ENCODE results near the gene APRT.
"Not testable (repeated sequence)": the region's sequence is repeated elsewhere in the genome, so short reads cannot be mapped to it uniquely, and the experiment has no call there.

The APRT gene

DNA sequence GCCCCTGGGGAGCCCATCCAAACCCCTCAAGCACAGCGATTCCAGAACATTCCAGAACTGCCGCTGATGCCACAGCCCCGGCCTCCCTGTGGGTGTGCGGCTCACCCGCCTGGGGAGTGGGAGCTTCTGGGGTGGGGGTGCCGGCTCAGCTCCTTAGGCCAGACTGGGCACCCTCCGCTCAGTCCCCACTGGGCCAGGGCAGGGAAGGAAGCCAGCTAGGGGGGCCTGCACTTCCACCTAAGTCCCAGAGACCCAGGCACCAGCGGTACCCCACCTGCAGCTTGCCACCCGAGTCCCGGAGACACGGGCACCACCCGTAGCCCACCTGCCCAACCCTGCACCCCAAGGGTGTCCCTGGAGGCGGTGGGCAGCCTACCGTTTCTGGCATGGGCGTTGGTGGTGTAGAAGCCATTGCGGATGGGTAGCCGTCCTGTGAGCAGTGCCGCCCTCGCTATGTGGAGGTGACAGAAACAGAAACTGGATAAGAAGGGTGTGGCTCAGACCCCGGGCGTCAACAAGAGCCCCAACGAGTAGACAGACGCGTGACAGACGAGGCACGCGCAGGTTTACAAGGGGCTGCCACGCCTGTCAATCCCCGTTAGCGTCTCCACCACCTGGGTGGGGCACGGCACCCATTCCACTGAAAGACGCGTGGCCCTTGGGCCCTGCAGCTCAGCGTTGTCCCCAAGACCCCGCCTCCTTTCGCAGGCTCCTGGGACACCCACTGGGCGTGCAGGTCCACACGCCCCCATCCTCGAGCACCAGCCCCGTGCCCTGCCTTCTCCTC, 30.0 kb upstream of the APRT start:
- no peak for DNase-seq

DNA sequence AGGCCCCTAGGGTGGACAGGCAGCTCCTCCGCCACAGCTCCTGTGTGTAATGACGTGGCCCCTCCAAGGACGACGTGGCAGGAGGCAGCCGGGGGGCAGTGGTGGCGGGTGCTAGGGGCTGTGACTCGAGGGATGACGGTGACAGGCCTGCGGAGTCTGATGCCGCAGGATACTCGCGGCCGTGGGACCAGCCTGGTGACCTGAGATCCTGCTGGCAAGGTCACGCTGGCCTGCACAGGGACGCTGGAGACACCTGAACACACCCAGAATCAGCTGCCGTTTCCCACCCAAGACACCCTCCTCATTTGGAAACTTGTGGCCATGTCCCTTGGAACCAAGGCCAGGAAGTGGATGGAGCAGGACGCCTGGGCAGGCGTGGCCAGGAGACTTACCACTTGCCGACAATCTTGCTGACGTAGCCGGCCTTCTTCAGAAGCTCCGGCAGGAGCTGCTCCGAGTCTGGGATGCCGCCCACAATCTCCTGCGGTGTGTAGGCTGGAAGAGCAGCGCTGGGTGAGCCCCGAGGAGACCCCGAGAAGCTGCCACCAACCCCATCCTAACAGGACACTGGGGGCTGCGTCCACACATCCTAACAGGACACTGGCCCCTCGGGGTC, 29.0 kb upstream of the APRT start:
- DNase-seq, result no peak

DNA sequence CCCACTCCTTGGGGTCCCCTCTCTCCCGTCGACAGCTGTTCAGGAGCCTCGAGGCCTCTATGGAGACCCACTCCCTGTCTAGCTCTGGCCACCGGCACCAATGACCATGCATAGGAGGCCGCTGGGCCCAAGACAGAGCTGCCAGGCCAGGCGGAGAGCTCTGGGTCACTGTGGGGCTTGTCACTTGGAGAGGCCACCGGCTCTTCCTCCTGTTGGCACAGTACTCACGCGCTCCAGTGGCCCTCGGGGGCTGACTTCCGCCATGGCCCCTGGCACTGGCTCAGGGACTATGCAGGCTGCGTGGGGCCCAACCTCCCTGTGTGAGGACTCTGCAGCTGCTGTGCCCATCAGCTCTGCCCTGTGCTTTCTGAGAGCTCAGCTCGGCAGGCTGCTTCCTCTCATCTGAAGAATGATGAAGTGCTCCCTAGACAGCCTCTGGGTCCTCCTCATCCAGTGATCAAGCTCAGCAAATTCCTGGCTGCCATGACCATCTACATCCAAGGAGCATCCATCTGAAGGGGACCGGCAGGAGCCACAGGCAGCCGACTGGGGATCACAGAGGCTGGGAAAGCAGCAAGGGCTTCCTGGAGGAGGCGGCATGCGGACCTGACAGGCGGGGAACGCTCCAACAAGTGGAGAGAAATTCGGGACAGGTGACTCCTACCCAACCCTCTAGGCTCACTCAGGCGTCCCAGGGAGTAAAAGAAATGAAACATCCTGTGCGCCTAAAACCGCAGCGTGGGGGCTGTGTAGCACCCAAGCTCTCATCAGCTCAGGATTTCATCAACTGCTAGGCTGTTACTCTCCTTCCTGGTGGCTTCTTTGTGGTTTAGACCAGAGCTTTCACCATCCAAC, 28.2 kb upstream of the APRT start:
- no peak for DNase-seq

DNA sequence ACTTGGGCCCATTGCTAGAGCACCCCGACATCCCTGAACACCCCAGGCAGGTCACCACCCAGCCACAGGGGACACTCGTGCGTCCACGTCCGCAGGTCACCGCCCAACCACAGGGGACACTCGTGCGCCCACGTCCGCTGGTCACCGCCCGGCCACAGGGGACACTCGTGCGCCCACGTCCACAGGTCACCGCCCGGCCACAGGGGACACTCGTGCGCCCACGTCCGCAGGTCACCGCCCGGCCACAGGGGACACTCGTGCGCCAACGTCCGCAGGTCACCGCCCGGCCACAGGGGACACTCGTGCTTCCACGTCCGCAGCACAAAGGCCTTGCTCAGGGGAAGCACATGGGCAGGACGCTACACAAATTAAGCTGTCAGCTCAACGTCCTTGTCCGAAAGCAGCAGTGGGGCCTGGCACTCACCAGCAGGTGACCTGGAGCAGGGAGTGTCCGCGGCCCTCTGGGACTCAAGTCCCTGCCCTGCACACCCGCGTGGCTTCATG, 27.4 kb upstream of the APRT start:
- no peak for DNase-seq

DNA sequence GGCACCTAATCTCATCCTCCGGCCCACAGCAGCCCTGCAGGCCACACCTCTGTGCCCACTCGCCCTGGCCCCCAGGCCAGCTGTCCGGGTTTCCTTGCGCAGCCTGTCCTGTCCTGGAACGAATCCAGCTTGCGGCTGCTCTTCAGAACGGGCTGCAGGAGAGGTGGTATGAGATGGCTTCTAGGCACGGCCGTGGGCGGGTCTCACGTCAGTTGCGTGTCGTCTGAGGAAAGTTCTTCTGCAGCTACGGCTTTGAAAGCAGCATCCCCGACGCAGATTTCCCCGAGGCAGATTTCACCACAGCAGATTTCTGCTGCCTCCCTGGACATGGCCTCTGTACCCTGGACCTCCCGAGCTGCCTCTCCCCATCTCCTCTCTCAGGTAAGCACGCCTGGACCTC, 26.8 kb upstream of the APRT start:
- DNase-seq, result no peak

DNA sequence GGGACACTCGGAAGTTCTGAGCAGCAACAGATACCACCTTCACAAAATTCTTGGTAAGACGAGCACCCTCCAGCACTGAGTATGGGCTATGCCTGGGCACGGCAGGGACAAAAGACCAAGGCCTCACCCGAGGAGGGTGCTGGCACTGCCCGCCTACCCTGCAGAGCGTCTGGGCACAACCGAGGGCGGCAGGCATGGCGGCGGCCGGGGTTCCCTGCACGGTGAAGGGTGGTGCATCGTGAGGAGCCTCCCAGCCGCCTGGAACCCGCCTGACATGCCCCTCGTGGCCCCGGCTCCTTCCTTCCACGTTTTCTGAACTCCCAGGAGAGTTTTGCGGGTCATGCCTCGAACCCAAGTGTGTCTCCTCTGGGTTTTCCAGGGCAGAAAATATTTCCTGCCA, 26.1 kb upstream of the APRT start:
- no peak for DNase-seq

DNA sequence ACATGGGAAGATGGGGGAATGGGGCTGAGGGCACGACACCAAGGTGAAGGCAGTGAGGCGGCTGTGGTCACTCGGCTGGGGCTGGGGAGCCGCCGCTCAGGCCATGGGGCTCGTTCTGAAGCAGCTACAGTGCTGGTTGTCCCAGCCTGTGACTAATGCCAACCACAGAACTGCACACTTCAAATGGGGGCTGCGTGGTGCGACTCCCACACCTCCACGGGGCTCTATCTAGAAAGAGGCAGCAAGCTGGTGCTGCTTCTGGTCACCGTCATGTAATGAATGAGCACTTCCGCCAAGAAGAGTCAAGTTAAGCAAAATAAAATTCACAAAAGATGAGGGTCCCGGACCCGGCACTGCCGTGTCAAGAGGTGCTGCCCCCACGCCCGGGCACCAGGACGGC, 25.1 kb upstream of the APRT start:
- DNase-seq, result no peak

DNA sequence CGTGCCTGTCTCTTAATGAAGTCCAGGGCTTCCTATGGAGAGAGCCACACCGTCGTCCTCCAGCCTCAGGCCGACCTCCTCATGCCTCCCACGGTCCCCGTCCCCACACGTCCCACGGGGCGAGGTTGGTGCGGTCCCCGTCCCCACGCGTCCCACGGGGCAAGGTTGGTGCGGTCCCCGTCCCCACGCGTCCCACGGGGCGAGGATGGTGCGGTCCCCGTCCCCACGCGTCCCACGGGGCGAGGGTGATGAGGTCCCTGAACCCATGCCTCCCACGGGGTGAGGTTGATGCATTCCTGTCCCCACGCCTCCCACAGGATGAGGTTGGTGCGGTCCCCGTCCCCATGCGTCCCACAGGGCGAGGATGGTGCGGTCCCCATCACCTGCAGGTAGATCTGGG, 24.1 kb upstream of the APRT start:
- no peak for DNase-seq

DNA sequence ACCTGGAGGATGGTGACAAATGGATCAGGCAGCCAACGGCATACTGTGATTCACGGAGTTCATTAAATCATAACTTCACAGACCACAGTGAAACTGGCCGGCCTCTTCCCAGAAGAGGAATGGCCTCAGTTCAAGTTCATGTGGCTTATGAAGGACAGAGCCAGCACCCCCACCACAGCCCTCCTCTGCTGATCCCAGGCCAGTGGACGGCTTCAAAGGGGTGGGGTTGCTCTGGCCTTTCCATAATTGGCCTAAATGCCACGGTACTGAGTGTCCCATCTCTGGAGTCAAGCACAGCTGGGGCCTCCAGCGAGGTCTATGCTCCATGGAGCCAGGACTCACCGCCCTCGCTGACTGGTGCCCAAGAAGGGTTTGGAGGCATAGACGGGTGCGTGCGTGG, 23.7 kb upstream of the APRT start:
- no peak for DNase-seq

DNA sequence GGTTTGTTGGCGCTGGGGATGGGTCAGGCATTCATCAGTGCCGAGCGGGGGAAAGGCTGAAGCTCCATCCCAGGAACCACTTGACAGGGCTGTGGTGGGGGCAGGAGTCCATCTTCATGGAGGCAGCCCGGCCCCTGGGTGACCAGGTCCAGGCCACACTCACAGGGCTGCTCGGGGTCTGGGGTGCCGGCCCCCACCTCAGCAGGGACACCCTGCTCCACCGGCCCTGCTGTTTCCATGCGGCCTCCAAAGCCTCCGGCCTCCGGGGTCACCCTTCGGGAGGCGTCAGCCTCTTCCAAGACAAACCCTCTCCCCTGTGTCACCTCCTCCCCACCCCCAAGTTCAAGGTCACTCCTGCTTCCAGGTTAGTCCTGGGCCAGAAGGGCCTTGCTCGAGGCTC, 22.9 kb upstream of the APRT start:
- no peak for DNase-seq

DNA sequence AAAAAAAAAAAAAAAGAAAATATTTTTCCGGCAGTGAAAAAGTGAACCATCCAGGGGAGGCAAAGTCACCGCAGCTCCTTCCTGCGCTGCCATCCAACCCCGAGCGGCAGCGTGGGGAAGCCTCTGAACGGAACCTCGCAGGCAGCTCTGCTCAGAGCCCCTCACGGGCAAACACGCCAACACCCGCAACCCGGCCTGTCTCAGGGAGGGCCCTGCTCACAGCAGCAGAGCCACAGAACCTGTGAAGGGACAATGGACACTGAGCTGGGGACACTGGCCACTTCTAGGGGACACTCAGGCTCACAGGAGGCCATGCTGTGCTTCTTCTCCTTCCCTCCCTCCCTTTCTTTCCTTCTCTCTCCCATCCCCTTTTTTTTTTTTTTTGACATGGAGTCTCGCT, 21.4 kb upstream of the APRT start:
- no peak for DNase-seq

DNA sequence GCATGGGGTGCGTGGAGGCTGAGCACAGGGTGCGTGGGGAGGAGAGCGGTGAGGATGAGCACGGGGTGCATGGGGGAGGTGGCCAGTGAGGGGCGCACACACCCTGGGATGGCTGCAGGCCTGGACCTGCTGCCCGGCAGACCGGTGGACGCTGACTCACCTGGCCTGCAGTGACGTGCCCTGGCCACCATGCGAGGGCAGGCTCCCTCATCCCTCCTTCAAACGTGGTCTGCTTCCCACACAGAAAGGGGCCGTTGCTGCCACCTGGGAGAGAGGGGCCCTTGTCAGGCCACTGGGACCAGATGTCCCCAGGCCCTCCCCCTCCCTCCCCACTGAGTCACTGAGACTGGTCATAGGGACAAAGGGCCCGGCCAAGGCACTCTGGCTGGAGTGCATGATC, 20.1 kb upstream of the APRT start:
- no peak for DNase-seq

DNA sequence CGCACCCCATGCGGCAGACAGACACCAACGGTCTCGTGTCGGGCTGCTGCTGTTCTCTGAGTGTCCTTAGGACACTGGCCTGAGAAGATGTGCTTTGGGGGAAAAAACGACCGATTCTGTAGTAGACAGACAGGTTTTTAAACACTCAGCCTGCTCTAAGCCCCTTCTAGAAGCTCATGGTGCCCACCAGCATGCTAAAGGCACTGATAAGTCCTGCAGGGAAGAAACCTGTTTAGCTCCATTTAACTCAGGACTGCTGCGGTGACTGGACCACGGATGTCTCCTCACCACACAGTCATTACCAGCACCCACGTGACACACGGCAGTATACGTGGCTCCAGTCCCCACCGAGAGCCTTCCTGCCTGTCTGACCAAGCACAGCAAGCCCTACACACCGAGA, 19.1 kb upstream of the APRT start:
- DNase-seq, result no peak

DNA sequence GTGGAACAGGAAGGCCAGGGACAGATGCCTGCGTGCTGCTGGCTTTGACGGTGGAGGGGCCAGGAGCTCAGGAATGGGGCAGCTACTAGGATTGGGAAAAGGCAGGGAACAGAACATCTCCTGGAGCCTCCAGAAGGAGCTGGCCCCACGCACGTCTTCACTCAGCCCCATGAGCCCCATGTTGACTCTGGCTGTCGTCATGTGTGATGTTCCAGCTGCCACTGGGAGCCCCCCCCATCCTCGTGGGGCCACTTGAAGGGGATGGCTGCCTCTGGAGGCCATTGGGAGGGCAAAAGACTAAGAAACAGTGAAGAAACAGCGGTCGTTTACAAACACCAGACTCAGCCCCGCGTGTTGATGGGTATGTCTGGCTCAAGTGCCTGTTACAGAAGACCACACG, 18.5 kb upstream of the APRT start:
- no peak for DNase-seq

DNA sequence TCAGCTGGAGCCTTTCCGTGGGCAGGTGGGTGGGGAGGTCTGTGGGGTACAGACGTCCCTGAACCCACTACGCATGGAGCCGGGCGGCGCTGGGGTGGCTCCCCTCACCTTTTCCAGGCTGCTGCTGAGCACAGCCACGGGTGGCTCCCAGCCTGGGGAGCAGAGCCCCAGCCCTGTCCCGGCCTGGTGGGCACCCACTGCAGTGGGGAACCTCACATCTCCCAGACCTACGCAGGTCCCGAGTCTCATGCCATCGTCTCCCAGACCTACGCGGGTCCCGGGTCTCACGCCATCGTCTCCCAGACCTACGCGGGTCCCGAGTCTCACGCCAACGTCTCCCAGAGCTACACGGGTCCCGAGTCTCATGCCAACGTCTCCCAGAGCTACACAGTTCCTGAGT, 17.0 kb upstream of the APRT start:
- no peak for DNase-seq

DNA sequence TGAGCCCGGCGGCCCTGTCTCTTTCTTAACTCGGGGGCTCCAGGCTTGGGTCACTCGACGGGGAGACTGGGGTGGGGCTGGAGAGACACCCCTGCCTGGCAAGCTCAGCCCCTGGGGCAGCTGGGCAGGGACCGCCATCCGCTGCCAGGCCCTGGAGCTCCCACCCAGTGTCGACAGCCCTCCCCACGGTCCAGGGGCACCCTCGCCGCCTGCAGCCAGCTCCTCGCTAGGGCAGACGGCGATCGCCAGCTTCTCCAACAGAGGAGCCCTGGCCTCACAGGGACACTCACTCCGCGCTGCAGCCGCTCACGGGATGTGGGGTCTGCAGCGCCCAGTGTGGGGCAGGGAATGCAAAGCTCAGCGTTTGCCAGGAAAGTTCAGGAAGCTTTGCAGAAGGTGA, 16.0 kb upstream of the APRT start:
- no peak for DNase-seq

DNA sequence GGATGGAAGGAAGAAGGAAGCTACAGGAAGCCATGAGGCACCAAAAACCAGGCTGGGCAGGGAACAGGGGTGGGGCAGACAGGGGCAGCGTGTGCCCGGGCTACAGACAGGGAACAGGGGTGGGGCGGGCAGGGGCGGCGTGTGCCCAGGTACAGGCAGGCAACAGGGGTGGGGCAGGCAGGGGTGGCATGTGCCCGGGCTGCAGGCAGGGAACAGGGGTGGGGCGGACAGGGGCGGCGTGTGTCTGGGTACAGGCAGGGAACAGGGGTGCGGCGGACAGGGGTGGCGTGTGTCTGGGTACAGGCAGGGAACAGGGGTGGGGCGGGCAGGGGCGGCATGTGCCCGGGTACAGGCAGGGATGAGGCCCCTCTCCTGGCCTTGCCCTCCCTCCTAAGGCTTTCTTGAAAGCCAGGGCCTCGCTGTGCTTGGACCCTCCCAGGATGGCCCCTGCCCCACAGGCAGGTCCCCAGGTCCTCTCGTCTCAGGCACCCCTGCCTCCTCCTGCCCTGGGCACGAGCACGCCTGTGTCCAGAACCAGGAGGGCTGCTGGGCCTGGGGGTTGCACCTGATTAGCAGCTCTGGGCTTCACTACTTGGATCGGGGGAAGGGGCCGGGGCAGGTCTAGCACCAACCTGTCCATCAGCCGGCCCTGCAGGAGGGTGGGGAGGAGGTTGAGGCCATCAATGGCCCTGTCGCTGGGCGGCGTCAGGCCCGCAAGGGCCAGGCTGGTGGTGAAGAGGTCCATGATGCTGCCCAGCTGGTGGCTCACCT, 14.5 kb upstream of the APRT start:
- no peak for DNase-seq

DNA sequence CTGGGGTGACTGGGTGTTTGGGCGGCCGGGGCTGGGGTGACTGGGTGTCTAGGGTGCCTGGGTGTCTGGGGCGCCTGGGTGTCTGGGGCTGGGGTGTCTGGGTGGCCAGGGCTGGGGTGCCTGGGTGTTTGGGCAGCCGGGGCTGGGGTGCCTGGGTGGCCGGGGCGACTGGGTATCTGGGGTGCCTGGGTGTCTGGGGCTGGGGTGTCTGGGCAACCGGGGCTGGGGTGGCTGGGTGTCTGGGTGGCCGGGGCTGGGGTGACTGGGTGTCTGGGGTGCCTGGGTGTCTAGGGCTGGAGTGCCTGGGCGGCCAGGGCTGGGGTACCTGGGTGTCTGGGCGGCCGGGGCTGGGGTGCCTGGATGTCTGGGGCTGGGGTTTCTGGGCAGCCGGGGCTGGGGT, 13.4 kb upstream of the APRT start:
- no peak for DNase-seq

DNA sequence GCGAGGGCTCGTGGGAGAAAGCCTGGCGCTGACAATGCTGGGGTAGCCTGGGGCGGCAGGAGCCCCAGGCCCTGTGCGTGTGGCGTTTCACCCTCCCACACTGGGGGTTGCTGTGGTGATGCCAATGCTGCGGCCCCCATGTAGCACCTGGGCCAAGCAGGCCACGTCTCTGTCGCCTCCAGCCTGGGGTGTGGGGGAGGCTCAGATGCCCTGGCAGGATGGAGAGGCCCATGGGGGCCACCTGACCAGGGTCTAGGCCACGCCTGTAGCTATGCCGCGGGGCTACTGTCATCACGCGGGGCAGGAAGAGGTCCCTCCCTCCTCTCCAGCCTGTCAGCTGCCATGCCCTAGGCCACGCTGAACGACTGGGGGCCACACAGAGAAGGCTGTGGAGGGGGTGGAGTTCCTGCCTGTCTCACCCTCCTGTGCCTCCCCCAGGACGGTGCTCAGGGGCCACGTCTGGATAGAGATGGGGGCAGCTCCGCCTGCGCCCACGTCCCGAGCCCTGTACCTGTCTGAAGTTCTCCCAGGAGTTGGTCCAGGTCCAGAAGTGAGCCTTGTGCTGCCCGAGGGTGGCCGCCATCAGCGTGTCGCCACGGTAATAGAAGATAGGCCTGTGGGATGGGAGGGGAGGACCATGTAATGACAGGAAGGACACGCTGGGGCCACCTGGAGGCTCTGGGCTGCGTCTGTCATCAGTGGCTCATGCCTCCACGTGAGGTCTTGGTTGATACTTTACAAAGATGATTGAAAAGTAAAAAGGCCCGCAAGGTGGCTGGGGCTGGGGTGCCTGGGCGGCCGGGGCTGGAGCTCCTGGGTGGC, 12.7 kb upstream of the APRT start:
- DNase-seq, result no peak

DNA sequence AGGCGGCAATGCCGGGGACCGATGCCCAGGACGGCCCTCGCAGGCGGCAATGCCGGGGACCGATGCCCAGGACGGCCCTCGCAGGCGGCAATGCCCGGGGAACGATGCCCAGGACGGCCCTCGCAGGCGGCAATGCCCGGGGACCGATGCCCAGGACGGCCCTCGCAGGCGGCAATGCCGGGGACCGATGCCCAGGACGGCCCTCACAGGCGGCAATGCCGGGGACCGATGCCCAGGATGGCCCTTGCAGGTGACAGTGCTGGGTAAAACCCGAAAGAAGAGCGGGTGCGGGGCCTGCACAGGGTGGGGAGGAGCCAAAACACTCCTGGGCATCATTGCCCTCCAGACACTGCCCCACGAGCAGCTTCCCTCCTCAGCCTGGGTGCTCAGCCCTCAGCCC, 11.9 kb upstream of the APRT start:
- DNase-seq, result not testable (repeated sequence)

DNA sequence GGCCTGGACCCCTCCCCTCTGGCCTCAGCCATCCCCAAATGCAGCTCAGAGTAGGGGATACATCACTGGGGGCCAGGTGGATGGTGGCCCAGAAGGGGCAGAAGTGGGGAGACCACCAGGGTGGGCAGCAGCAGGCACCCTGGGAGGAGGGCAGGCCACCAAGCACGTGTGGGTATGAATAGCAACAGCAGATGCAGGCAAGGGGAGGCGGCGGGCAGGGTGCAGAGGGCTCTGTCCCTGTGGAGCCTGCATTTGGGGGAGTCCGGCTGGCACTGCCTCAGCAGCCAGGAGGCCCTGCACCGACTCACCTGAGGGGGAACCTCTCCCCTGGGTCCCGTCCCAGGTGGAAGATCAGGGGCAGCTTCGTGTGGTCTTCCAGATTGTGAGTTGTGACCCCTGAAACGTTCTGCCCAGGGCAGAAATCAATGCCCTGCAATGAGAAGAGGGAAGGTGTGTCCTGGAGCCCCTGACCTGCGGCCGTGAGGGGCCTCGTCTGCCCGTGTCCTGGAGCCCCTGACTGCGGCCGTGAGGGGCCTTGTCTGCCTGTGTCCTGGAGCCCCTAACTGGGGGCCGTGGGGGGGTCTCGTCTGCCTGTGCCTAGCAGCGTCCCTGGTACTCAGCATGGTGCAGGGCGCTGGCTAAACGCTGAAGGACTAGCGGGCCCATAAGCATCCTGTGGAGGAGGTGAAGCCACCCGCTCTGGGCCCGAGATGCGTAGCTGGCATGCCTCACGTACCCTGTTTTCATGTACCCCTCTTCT, 10.7 kb upstream of the APRT start:
- no peak for DNase-seq
